Progenitor cell of endocrine pancreas (in vitro differentiated cells): Measurements from ENCODE around the gene GZF1. TPM values are rescaled to one million over a fixed set of nuclear protein-coding genes. Genes with fewer than 3 reads are reported as not detected.

Experiments used
- DNase-seq: peaks from one replicate; pipeline ENCODE4 v3.0.0; 2021; ENCODE audit warnings: low spot score; ENCODE audit not compliant: unreplicated experiment
- H3K27ac Mint-ChIP-seq: 2 replicates; pipeline ENCODE4 v1.8.0; 2021; ENCODE audit warnings: mild to moderate bottlenecking, moderate library complexity, mixed read lengths
- H3K27me3 Mint-ChIP-seq: 2 replicates; pipeline ENCODE4 v1.8.0; 2021; ENCODE audit warnings: mixed read lengths
- H3K36me3 Mint-ChIP-seq: 2 replicates; pipeline ENCODE4 v1.8.0; 2022; ENCODE audit warnings: mixed read lengths; ENCODE audit not compliant: insufficient read depth
- H3K4me1 Mint-ChIP-seq: 2 replicates; pipeline ENCODE4 v1.8.0; 2021; ENCODE audit warnings: low read depth, mixed read lengths
- H3K4me3 Mint-ChIP-seq: 2 replicates; pipeline ENCODE4 v1.8.0; 2021; ENCODE audit warnings: low read depth, mild to moderate bottlenecking, moderate library complexity, mixed read lengths
- H3K9me3 Mint-ChIP-seq: 2 replicates; pipeline ENCODE4 v1.8.0; 2021; ENCODE audit warnings: low read depth, mixed read lengths
- CTCF ChIP-seq: fragments of 200-600 bp; sonication (generic); IDR thresholded peaks from one replicate; pipeline ENCODE4 v1.5.0; 2021; ENCODE audit warnings: antibody characterized with exemption, mild to moderate bottlenecking; ENCODE audit not compliant: unreplicated experiment
- total RNA-seq: library from RNA; stranded (reverse); gene quantifications from 2 replicates; pipeline ENCODE4 v1.2.1, GENCODE V29; 2021

GZF1 gene
- total RNA-seq, 1 donor from 2014 or later = 14.3 TPM

GRCh38 chr20:23408957-23409356, 47.0 kb downstream of the GZF1 start:
- TF ChIP-seq CTCF = no peak
- Mint-ChIP-seq H3K27me3 (no peaks in the 10 kb centered on the region), H3K27ac (no peak overlapping the region), H3K36me3 (no peaks in the 10 kb centered on the region), H3K4me1 (peaks cover 6% of the 10 kb centered on the region), H3K4me3 (no peak overlapping the region), H3K9me3 (no peaks in the 10 kb centered on the region)
- DNase-seq = no peak

- no peak overlapping the region for H3K27ac Mint-ChIP-seq
- no peak for TF ChIP-seq CTCF
- no peaks in the 10 kb centered on the region for H3K9me3 Mint-ChIP-seq
- H3K36me3 Mint-ChIP-seq = no peaks in the 10 kb centered on the region
- no peak overlapping the region for H3K4me3 Mint-ChIP-seq
- peaks cover 6% of the 10 kb centered on the region for H3K4me1 Mint-ChIP-seq
- H3K27me3 Mint-ChIP-seq = no peaks in the 10 kb centered on the region
- no peak for DNase-seq
These were observed 47.8 kb downstream of the GZF1 start for GRCh38 chr20:23409800-23410199.

DNA sequence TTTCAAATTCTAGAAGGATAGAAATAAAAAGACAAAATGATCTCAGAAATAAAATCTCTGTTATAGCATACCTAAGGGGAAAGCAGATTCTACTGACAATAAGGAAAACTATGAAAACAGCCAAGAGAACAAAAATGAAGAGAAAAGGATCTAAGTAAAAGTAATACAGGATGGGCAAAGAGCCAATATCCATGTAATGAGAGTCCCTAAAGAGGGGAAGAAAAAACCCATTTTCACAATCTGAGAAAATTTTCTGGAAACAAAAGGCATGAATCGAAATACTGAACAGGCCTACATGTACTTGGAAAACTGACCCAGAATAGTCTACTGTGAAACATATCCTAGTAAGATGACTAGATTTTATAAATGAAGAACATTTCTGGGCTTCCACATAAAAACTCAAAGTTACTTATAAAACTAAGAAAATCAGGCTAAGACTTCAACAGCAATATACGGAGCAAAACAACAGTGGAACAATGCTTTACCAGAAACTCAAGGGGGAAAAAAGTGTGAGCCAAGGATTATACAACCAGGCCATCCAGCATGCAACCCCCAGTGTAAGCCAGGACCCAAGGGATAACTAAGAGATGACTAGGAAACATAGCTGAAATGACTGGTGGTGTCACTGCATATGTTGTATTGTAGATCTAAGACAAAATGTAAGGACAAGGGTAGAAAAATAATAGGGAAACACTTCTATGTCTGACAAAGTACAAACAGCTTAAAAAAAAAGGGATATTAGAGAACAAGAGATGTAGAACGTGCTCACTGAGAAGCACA, 49.1 kb downstream of the GZF1 start:
- TF ChIP-seq CTCF = no peak
- no peaks in the 10 kb centered on the region for H3K9me3 Mint-ChIP-seq
- no peak overlapping the region for H3K4me3 Mint-ChIP-seq
- peak overlapping the region; percentile 5 for H3K27ac Mint-ChIP-seq
- peaks cover 7% of the 10 kb centered on the region for H3K4me1 Mint-ChIP-seq
- H3K36me3 Mint-ChIP-seq = peaks cover 2% of the 10 kb centered on the region
- DNase-seq = no peak
- no peaks in the 10 kb centered on the region for H3K27me3 Mint-ChIP-seq

DNA sequence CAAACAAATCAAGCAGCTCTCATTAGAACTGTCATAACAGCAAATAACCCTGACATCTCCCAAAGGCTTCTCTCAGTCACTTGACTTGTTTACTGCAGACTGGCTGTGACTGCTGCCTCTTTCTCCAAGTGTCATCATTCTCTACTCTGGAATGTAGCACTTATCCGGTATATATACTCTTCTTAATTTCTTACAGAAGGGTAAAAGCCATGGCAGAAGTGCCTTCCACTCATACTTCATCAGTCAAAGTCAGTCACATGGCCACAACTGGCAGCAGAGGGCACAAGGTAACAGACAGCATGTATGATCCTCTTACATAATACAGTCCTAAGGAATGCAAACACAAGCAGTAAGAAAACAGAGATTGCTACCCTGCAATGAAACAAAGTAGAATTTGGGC, 50.0 kb downstream of the GZF1 start:
- DNase-seq = no peak
- H3K36me3 Mint-ChIP-seq = peaks cover 2% of the 10 kb centered on the region
- no peaks in the 10 kb centered on the region for H3K9me3 Mint-ChIP-seq
- no peak overlapping the region for H3K27ac Mint-ChIP-seq
- H3K4me1 Mint-ChIP-seq = peaks cover 7% of the 10 kb centered on the region
- no peak overlapping the region for H3K4me3 Mint-ChIP-seq
- no peaks in the 10 kb centered on the region for H3K27me3 Mint-ChIP-seq
- TF ChIP-seq CTCF = no peak

- no peaks in the 10 kb centered on the region for H3K27me3 Mint-ChIP-seq
- no peak overlapping the region for H3K4me3 Mint-ChIP-seq
- DNase-seq = no peak
- TF ChIP-seq CTCF = no peak
- peaks cover 2% of the 10 kb centered on the region for H3K36me3 Mint-ChIP-seq
- H3K27ac Mint-ChIP-seq = no peak overlapping the region
- H3K4me1 Mint-ChIP-seq = peaks cover 7% of the 10 kb centered on the region
- no peaks in the 10 kb centered on the region for H3K9me3 Mint-ChIP-seq
These were observed 52.0 kb downstream of the GZF1 start for GRCh38 chr20:23413862-23414422.
